Fibroblast of pulmonary artery (primary cell): ENCODE data around the gene BAHCC1.

Source experiments
- DNase-seq: peaks from one replicate; pipeline ENCODE4 v3.0.0-alpha.2; 2010; ENCODE audit warnings: low read depth
- H3K4me3 ChIP-seq: replicated peaks from 2 replicates; pipeline ENCODE4 v1.5.1; 2011; ENCODE audit warnings: low read depth, mild to moderate bottlenecking, control low read depth, low read length, moderate library complexity
- TF ChIP-seq, protein P1 (sequence below): IDR thresholded peaks from 2 replicates; pipeline ENCODE4 v1.5.1; 2011; ENCODE audit warnings: mild to moderate bottlenecking, control low read depth, low read length, inconsistent platforms; ENCODE audit errors: missing control alignments

BAHCC1 gene

DNA sequence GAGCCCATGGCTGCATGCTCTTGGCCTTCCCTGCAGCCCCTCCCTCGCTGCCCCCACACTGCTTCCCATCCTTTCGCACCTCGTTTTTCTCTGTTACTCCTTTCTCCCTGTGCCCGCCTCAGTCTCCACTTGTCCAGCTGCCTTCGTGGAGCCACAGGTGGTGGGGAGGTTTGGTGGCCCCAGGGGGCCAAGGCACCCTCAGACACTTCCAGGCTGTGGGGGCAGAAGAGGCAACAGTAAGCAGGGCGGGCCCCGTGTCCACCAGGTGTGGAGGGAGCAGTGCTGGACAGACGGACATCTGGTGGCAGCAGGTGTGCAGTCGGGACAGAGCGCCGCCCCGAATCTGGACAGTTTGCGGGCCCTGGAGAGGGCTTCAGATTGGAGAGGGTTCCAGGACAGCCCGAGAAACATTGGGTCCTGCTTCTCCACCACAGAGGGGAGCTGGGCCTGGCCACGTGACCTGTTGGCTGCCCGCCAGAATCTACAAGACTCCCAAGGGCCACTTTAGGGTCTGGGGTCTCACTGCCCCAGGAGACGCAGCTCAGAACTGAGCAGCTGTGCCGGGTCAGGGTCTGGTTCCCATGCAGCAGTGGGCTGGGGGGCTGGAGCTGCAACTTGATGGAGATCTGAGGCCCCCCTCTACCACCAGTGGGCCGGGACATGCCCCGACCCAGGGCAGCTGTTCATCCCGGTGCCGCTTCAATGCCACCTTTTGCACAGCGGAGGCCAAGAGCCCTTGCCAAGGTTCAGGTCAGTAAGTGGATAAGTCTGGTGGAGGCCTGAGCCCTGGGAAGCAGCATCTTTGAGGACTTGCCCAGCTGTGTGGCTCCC lies 22.8 kb downstream of the BAHCC1 start:
- DNase-seq: no peak
- H3K4me3 ChIP-seq: no peak overlapping the region
- TF ChIP-seq, protein P1, sequence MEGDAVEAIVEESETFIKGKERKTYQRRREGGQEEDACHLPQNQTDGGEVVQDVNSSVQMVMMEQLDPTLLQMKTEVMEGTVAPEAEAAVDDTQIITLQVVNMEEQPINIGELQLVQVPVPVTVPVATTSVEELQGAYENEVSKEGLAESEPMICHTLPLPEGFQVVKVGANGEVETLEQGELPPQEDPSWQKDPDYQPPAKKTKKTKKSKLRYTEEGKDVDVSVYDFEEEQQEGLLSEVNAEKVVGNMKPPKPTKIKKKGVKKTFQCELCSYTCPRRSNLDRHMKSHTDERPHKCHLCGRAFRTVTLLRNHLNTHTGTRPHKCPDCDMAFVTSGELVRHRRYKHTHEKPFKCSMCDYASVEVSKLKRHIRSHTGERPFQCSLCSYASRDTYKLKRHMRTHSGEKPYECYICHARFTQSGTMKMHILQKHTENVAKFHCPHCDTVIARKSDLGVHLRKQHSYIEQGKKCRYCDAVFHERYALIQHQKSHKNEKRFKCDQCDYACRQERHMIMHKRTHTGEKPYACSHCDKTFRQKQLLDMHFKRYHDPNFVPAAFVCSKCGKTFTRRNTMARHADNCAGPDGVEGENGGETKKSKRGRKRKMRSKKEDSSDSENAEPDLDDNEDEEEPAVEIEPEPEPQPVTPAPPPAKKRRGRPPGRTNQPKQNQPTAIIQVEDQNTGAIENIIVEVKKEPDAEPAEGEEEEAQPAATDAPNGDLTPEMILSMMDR: no peak

DNA sequence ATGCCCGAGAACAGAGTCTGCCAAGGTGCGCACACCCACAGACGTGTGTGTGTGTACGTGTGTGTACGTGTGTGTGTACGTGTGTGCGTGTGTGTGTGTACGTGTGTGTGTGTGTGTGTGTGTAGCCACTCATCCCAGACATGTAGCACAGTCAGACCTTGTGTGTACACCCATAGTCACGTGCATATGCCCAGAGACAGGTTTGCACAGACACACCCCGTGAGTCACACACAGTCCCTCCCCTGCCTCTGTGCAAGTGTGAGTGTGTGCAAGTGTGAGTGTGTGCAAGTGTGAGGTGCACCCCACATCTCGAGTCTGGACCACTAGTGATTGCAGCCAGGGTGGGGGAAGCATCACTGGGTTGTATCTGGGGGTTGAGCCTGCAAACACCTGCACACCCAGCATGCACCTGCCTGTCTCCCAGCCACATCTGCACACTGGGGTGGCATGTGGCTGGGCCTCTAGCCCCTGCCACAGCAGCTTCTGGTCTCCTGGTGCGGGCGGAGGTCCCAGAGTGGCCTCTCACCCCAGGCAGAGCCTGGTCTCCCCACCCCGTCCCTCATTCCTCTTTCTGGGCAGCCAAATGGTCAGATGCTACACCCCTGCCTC lies 23.6 kb downstream of the BAHCC1 start:
- no peak for DNase-seq
- H3K4me3 ChIP-seq: no peak overlapping the region
- TF ChIP-seq, protein P1: no peak

DNA sequence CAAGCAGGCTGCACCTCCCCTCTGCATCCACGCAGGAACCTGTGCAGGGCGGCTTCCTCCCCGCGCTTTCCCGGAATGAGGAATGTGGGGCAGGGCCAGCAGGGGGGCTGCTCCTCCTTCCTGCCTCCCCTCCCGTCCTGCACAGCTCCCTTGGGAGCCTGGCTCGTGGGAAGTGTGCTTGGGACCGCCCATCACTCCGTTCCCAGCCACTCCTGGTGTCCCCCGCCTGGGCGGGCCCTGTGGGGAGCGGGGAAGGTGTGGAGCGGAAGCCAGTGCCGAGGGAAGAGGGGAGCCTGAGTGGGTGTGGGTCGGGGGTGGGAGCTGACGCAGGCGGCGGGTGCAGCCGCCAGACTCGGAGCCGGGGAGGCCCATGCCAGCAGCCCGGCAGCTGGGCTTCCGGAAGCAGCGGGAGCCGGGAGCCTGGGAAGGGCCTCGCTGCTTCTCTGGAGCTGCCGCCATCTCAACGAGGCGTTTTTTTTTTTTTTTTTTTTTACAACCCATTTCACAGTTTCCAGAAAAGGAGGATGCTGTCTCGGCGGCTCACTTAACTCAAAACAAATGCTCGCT lies 24.1 kb downstream of the BAHCC1 start:
- peak overlapping the region; percentile 24 for H3K4me3 ChIP-seq
- TF ChIP-seq, protein P1: no peak
- peak; percentile 97 for DNase-seq

DNA sequence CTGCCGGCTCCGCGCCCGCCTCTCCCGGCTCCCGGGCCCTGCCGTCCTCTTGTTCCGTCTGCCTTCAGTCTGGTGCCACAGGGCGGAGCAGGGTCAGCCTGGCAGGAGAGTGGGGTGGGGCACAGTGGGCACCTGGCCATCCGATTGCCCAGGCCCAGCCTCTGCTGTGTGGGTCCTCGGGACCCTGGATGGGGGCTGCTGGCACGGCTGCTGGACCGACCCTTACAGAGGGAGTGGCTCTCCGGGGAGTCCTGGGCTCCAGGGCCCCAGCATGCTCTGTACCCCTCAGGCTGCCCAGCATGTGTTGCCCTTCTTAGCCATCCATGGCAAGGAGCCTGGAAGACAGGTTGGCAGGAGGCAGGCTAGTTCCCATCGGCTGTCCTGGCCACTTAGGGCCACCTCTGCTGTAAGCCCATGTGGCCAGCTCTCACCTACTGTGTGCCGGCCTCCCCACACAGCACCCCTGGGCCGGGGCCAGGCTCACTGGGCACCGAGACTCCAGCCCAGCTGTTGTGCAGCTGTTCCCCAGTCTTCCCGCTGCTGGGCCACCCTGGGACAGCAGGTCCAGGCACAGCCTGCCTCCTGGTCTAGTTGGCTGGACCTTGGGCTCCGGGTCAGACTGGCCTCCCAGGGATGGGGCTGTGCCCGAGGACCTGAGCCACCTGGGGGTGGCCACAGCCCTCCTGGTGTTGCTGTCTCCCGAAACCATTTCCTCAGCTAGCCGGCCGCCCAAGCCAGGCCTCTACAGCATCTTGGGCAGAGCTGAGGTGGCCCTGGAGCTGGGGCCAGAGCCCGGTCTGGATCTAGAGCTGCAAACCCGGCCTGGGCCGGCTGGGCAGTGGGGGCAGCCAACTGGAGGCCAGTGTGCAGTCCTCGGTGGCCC lies 24.9 kb downstream of the BAHCC1 start:
- H3K4me3 ChIP-seq: peak overlapping the region; percentile 24
- DNase-seq: no peak
- TF ChIP-seq, protein P1: no peak

DNA sequence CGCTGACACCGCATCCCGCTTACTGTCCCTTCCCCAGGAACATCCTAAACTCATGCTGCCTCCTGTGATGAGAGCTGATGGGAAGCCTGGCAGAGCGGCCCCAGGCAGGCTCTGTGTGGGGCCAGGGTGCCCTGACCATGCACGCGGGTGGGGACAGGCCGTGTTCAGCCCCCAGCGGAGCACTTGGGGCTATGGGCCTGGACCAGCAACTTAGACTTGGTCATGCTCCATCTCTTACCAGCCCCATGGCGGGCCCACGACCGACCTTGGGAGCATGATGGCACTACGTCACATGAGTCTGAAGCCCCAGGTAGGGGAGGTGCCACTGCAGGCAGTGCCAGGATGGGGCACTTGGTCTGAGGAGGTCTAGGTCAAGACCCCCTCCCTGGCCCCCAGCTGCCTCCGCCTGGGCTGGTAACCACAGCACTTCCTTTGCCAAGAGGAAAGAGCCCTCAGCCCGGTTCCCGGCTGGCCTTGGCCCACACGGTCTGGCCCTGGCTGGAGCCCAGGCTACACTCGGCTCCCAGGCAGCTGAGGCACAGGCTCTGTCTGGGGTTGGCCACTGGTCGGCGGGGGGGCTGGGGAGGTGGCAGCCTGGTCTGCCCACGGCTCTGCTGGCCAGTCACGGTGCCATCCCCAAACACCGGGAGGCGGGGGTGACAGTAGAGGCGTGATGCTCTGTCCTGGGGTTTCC lies 25.7 kb downstream of the BAHCC1 start:
- DNase-seq: peak; percentile 48

More for the DNA sequence above, 25.7 kb downstream of the BAHCC1 start:
- no peak overlapping the region for H3K4me3 ChIP-seq
- TF ChIP-seq, protein P1: no peak
